NCI-H2081 (cell line): ENCODE data around the gene TBC1D17.

Experiments
- DNase-seq, 2 experiments: peaks; one replicate each; lab custom pipeline; 2025; lab: John Stamatoyannopoulos, UW

TBC1D17 gene

DNA sequence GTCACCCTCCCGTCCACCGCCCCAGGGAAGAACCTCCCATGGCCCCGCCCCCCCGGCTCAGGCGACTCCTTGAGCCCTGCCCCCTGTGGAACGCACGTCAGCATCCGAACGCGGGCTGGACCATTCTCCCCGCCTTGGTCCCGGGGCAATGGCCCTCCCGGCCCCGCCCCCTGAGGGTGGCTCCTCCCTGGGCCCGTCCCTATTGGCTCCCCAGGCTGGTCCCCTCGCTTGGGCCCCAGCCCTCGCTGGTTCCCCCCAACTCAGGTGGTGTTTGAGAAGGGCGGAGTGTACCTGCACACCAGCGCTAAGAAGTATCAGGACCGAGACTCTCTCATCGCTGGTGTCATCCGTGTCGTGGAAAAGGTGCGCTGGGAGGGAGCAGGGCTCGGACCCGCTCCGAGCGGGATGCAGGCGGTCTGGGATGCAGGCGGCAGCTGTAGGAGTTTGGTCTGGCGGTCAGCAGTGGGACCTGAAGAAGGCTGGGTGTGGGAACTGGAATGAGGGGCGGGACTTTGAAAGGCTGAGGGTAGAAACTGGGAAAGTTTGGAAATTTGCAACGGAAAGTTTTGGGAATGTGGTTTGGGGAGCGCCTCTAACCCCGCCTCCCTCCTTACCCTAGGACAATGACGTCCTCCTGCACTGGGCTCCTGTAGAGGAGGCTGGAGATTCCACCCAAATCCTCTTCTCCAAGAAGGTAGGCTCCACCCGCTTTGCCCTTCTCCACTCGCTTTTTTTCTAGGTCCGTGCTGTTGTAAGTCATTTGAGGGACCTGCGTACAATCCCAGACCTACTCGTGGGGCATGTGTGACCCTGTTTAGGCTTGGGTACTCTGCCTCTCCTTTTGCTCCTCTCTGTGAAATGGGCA is 609 bp downstream of the TBC1D17 start:
- peak; percentile 93 to 95 for DNase-seq

GRCh38 chr19:49878744-49879070 is 1.2 kb downstream of the TBC1D17 start:
- no peak for DNase-seq

- no peak for DNase-seq
These were observed 1.9 kb downstream of the TBC1D17 start for GRCh38 chr19:49879243-49879963.

- DNase-seq = no peak
These were observed 2.8 kb downstream of the TBC1D17 start for GRCh38 chr19:49880162-49880869.

GRCh38 chr19:49881186-49881585 is 3.7 kb downstream of the TBC1D17 start:
- DNase-seq = no peak

- DNase-seq = no peak
These were observed 4.3 kb downstream of the TBC1D17 start for GRCh38 chr19:49881672-49882394.

DNA sequence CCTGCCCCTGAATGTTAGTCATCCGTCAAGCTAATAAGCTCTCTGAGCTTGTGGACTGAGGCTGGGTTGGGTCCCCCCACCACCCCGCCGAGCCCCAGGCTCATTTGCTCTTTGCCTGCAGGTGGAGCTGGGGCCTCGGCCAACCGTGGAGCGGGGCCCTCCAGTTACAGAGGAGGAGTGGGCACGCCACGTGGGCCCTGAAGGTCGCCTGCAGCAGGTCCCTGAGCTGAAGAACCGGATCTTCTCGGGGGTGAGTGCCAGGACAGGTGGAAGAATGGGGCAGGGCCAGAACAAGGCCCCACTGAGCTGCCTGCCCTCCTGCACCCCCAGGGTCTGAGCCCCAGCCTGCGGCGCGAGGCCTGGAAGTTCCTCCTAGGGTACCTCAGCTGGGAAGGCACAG is 5.1 kb downstream of the TBC1D17 start:
- no peak for DNase-seq

DNA sequence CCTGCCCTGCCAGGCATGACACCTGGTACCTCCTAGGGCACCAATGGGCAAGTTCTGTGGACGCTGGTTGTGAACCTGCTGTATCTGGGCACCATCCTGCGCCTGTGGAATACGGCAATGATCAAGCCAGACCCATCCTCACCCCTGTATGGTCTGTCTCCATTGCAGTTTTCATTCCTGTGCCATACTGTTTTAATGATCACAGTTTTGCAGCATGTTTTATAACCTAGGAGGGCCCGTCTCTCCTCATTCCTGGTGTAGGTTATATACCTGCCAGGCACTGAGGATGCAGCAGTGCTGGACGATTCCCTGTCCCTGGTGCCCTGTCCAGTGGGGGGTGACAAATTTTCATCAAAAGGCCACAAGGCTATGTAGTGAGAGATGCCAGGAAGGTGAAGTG is 5.6 kb downstream of the TBC1D17 start:
- no peak for DNase-seq

DNA sequence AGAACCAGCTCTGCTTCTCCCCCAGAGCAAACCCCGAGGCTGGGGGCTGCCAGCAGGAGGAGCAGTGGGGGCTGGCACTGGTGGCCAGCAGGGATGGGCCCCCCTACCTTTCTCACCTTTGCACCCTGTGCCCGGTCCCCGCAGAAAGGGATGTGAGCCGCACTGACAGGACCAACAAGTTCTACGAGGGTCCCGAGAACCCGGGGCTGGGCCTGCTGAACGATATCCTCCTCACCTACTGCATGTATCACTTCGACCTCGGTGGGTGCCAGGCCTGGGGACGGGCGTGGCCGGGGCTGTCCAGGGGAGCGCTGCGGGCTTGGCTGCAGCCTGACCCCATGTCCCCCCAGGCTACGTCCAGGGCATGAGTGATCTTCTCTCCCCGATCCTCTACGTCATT is 6.6 kb downstream of the TBC1D17 start:
- DNase-seq = no peak

GRCh38 chr19:49884760-49885159 is 7.3 kb downstream of the TBC1D17 start:
- DNase-seq = no peak

DNA sequence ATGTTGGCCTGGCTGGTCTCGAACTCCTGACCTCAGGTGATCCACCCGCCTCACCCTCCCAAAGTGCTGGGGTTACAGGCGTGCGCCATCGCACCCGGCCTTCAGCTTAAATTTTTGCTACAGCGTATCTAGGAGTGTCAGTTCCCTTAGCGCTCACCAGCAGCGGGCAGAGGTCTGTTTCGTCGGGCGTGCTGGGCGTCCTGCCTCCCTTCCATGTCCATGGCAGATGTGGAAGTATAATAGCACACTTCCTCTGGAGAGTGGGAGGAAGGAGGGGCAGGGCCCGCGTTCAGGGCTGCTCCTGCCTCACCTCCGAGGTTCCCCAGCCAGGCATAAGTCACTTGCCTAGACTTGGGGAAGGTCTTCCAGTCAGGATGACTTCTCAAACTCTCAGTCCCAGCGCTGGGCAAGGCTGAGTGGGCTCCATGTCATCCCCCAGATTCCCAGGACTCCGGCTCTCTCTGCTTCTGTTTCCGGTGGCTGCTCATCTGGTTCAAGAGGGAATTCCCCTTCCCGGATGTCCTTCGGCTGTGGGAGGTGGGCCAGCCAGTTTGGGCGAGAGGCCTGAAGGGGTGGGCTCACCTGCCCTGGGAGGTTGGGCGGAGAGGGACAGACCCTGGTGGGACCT is 9.6 kb downstream of the TBC1D17 start:
- peak; percentile 18 to 34 for DNase-seq

- peak; percentile 1 to 41 for DNase-seq
These were observed 10.4 kb downstream of the TBC1D17 start for GRCh38 chr19:49887665-49888509.

DNA sequence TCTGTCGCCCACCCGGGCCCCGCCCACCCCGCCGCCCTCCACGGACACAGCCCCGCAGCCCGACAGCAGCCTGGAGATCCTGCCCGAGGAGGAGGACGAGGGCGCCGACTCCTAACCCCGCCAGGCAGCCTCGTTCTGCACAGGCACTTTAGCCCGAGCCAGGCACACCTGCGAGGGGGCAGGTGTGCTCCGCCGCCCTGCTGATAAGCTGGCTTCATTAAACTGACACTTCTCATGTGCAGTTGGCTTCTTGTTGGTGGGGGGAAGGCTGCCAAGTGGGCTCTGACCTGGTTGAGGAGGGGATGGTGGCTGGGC is 11.0 kb downstream of the TBC1D17 start:
- DNase-seq = peak; percentile 19 to 71

GRCh38 chr19:49889038-49889686 is 11.7 kb downstream of the TBC1D17 start:
- DNase-seq = no peak

DNA sequence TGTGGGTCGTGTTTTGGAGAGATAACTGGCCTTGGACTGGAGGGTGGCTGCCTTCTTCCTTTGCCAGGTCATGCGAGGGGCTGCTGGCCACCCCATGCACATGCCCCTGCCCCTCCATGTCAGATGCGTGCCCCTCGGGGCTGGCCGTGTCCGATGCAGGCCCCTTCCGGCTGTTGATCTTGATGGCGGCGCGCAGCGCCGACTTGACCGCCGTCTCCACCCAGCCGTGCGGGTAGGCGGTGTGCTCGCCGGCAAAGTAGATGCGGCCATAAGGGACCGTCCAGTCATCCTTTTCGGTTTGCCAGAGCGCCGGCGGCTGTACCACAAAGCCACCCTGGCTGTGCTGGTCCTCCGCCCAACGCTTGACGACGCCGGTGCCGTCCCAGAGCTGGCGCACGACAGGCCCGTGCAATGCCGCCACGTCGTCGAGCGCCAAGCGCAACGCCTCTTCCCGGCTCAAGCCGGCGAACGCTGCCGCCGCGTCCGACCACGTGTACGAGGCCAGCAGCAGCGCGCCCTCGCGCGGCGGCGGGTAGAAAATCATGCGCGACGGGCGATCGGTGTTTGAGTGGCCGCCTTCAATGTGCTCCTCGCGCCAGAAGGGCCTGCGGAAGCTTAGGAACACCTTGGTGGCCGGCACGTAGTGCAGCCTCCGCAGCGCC is 12.3 kb downstream of the TBC1D17 start:
- DNase-seq = peak; percentile 32 to 64

GRCh38 chr19:49890349-49891311 is 13.1 kb downstream of the TBC1D17 start:
- peak; percentile 27 to 55 for DNase-seq

DNA sequence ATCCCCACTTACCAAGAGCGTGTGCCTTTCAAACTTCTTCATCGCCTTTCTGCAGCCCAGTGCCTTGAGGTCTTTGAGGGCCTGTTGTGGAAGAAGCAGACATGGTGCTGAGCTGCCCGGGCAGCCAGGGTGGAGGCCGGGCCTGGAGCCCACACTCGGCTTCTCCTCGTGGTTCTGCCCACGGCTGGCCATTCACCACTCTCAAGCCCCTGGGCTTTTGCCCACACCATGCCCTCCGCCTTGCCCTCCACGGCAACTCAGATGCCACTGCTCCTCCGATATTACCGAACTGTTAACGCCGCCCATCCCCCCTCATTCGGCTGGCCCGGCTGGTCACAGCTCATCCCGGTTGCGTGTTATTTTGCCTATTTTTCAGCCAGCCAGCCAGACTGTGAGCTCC is 13.9 kb downstream of the TBC1D17 start:
- DNase-seq = no peak

GRCh38 chr19:49892716-49893115 is 15.2 kb downstream of the TBC1D17 start:
- DNase-seq = no peak
